Heart right ventricle (tissue), 16 donors: ENCODE data around the gene SPECC1L. TPM values are rescaled to one million over a fixed set of nuclear protein-coding genes. Genes with fewer than 3 reads are reported as not detected.
A peak's percentile ranks its signal among the peaks of the same experiment; 100 is the strongest.
"Not testable (repeated sequence)": the region's sequence is repeated elsewhere in the genome, so short reads cannot be mapped to it uniquely, and the experiment has no call there.

ENCODE experiments used
- ATAC-seq, 8 donors: fragments of 200-7000 bp; cut with Tn5 transposase; one replicate each; pipeline ENCODE4 v1.9.1; 2020; ENCODE audit warnings: mild to moderate bottlenecking in 8 of 8, moderate library complexity in 8 of 8, moderate number of reproducible peaks in 1 of 8
- DNase-seq, 2 donors: peaks; one replicate each; pipeline ENCODE4 v3.0.0-alpha.2; 2020
- H3K27ac ChIP-seq, 10 donors: fragments of 200-600 bp; sonication (generic) in 2 of 10; one replicate each; pipeline versions ENCODE4 v1.5.0 to v1.8.0; 2020 to 2022; ENCODE audit warnings: mild to moderate bottlenecking in 3 of 10
- H3K27me3 ChIP-seq, 7 donors: fragments of 200-600 bp; one replicate each; pipeline ENCODE4 v1.8.0; 2021 to 2022; ENCODE audit warnings: mild to moderate bottlenecking in 2 of 7
- H3K36me3 ChIP-seq, 9 donors: fragments of 200-600 bp; sonication (generic) in 1 of 9; one replicate each; pipeline versions ENCODE4 v1.5.0 to v1.8.0; 2020 to 2022; ENCODE audit warnings: mild to moderate bottlenecking in 2 of 9
- H3K4me1 ChIP-seq, 9 donors: fragments of 200-600 bp; sonication (generic) in 1 of 9; one replicate each; pipeline versions ENCODE4 v1.5.0 to v1.8.0; 2020 to 2022; ENCODE audit warnings: mild to moderate bottlenecking in 4 of 9
- H3K4me3 ChIP-seq, 10 donors: fragments of 200-600 bp; sonication (generic) in 2 of 10; one replicate each; pipeline versions ENCODE4 v1.5.0 to v1.8.0; 2020 to 2022; ENCODE audit warnings: mild to moderate bottlenecking in 7 of 10, moderate library complexity in 2 of 10
- H3K9me3 ChIP-seq, 11 donors: fragments of 200-600 bp in 10 of 11; sonication (generic) in 2 of 11; one replicate each; pipeline versions ENCODE4 v1.5.0 to v1.8.0; 2013 to 2022; ENCODE audit warnings: mild to moderate bottlenecking in 2 of 11, control low read depth in 1 of 11, moderate library complexity in 1 of 11
- CTCF ChIP-seq, 9 donors: fragments of 200-600 bp; sonication (generic) in 2 of 9; IDR thresholded peaks; one replicate each; pipeline versions ENCODE4 v1.5.0 to v1.8.0; 2021 to 2022; ENCODE audit warnings: antibody characterized with exemption in 9 of 9, mild to moderate bottlenecking in 5 of 9, moderate library complexity in 1 of 9
- WGBS, 2 donors: extraction: QIAGEN DNeasy Blood & Tissue Kit; methylation state at CpG; one replicate each; pipeline ENCODE4 v1.1.7; 2013; ENCODE audit warnings: inconsistent platforms in 1 of 2; 5-methylcytosine and 5-hydroxymethylcytosine counted together
- intact Hi-C, 10 donors: fragments of 100-400 bp; cut with DNase I; formaldehyde crosslinking; loops; one replicate each; pipeline versions ENCODE4 v1.11.1 to v1.14.2; 2022
- polyA plus RNA-seq, 2 donors: library from polyadenylated mRNA; stranded (reverse); fragments of 200-250 nt; gene quantifications; one replicate each; pipeline ENCODE4 v1.2.3, GENCODE V29; 2013
- total RNA-seq, 10 donors: library from RNA; stranded (reverse); fragmentation: NEBNext Ultra II Directional in 3 of 10; extraction: Animal tissue kit (Norgen Biotek cat#: 25700) in 3 of 10; gene quantifications; one replicate each; pipeline versions ENCODE4 v1.2.1 to v1.2.4, GENCODE V29; 2021 to 2023
- donor health status: Arrhythmogenic right ventricular cardiomyopathy.
- donor health status: ischemic (EF 13 %, LVEDD 7.1; RV severe dilation, severe dysfunction).
- donor health status: healthy with polysubstance abuse.
- donor health status: DM: no; HTN: yes; CAD: no.
- donor health status: DM: no; HTN: no; CAD: no.
- donor health status: ischemic (EF 25% LVEDD 6.9; RV normal size, moderate dysfunction).
- donor health status: ischemic (EF 25% LVEDD 5.7; RV mildly dilated, moderate dysfunction).
- donor health status: healthy.
- donor health status: DM: yes; HTN: yes; CAD: no.
- donor health status: Ischemic cardiomyopathy.
- donor health status: ischemic (EF 35%, LVEDD 5.7; RV mildly dilated, moderate dysfunction).
- donor health status: nonischemic (EF 11% LVEDD 7.7; RV severe dilation, severe dysfunction).
- donor health status: DM: yes; HTN: yes; CAD: no.
- donor health status: PGD.
- donor health status: ischemic (EF 29% LVEDD 5.4; RV normal size, mild dysfunction).
- donor health status: nonischemic (EF 23%, LVEDD 6.1; RV moderate dilation, normal function).

SPECC1L gene
- total and polyA plus RNA-seq, 12 donors, result 8.3 to 61.7 (median 49.5) TPM

- intact Hi-C loops, H3K9me3 ChIP-seq, DNase-seq, H3K4me3 ChIP-seq, ATAC-seq, H3K27me3 ChIP-seq, H3K27ac ChIP-seq: not testable (repeated sequence)
- Histone ChIP-seq H3K4me1 (peaks cover 9 to 69% (median 48%) of the 10 kb centered on the region in 9 donors), H3K36me3 (peaks cover 0 to 22% (median 4%) of the 10 kb centered on the region in 9 donors)
- 97 to 100% methylated on average over 1 of the region's 1 CpG for WGBS, 2 donors
These were observed 29.9 kb downstream of the SPECC1L start for GRCh38 chr22:24300522-24300921.

- intact Hi-C loops, result no loop called here
- Histone ChIP-seq H3K27me3 (no peaks in the 10 kb centered on the region), H3K9me3 (peaks cover 0 to 7% (median 0%) of the 10 kb centered on the region in 11 donors), H3K27ac (peak overlapping the region in 8 of 10 donors; percentile 7 to 81 (median 51)), H3K4me1 (peaks cover 9 to 64% (median 52%) of the 10 kb centered on the region in 9 donors), H3K36me3 (peaks cover 0 to 41% (median 6%) of the 10 kb centered on the region in 9 donors), H3K4me3 (no peak overlapping the region)
- WGBS, 2 donors, result 40 to 42% methylated on average over 1 of the region's 1 CpG
- TF ChIP-seq CTCF (IDR thresholded peaks at IDR 0.05), result no peak
- DNase-seq (no peak), ATAC-seq (peak in 1 of 8 donors; percentile 12)
These were observed 32.0 kb downstream of the SPECC1L start for GRCh38 chr22:24302591-24302990.

- H3K9me3 ChIP-seq, result peaks cover 0 to 7% (median 0%) of the 10 kb centered on the region in 11 donors
- WGBS, 2 donors, result 30 to 40% methylated on average over 4 of the region's 4 CpGs
- DNase-seq, result no peak
- no peaks in the 10 kb centered on the region for H3K27me3 ChIP-seq
- H3K27ac ChIP-seq, result peak overlapping the region; percentile 24 to 81 (median 47)
- H3K36me3 ChIP-seq, result peaks cover 0 to 44% (median 6%) of the 10 kb centered on the region in 9 donors
- H3K4me3 ChIP-seq, result no peak overlapping the region
- no peak for TF ChIP-seq CTCF (IDR thresholded peaks at IDR 0.05)
- H3K4me1 ChIP-seq, result peaks cover 9 to 66% (median 57%) of the 10 kb centered on the region in 9 donors
- peak; percentile 32 to 73 (median 42) for ATAC-seq
- intact Hi-C loops, result no loop called here
These were observed 32.4 kb downstream of the SPECC1L start for GRCh38 chr22:24303007-24303406.

- Histone ChIP-seq H3K9me3 (peaks cover 0 to 7% (median 0%) of the 10 kb centered on the region in 11 donors), H3K4me3 (no peak overlapping the region), H3K27ac (peak overlapping the region in 8 of 10 donors; percentile 17 to 81 (median 41)), H3K36me3 (peaks cover 0 to 48% (median 6%) of the 10 kb centered on the region in 9 donors), H3K27me3 (no peaks in the 10 kb centered on the region), H3K4me1 (peaks cover 9 to 67% (median 55%) of the 10 kb centered on the region in 9 donors)
- TF ChIP-seq CTCF (IDR thresholded peaks at IDR 0.05), result no peak
- WGBS, 2 donors, result 83 to 89% methylated on average over 1 of the region's 1 CpG
- intact Hi-C loops, result no loop called here
- DNase-seq (no peak), ATAC-seq (no peak)
These were observed 33.5 kb downstream of the SPECC1L start for GRCh38 chr22:24304062-24304675.

DNA sequence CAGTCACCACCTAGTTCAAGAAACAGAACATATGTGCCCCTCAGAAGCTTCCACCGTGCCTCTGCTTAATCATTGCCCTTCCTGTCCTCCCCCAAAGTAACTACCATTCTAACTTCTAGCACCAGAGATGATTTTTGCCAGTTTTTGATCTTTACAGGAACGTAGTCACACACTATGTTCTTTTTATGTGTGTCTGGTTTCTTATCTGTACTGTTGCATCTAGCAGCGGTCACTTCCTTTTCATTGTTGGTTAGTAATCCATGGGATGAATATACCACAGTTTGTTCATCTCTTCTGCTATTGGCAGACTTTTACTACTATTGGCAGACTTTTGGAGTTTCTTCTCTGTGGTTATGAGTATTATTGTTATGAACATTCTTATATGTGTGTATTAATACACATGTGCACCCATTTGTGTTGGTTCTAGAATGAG is 34.6 kb downstream of the SPECC1L start:
- intact Hi-C loops, result no loop called here

More for the DNA sequence above, 34.6 kb downstream of the SPECC1L start:
- H3K27me3 ChIP-seq, result no peaks in the 10 kb centered on the region
- ATAC-seq (no peak), DNase-seq (no peak)
- peaks cover 0 to 59% (median 6%) of the 10 kb centered on the region in 9 donors for H3K36me3 ChIP-seq
- peaks cover 9 to 70% (median 55%) of the 10 kb centered on the region in 9 donors for H3K4me1 ChIP-seq
- H3K27ac ChIP-seq, result peak overlapping the region in 6 of 10 donors; percentile 12 to 81 (median 34)
- peaks cover 0 to 7% (median 0%) of the 10 kb centered on the region in 11 donors for H3K9me3 ChIP-seq
- TF ChIP-seq CTCF (IDR thresholded peaks at IDR 0.05), result no peak
- H3K4me3 ChIP-seq, result no peak overlapping the region
- 34 to 41% methylated on average over 3 of the region's 3 CpGs for WGBS, 2 donors
